Natural killer cell (primary cell): ENCODE results near the gene PDHB. TPM values are rescaled to one million over a fixed set of nuclear protein-coding genes. Genes with fewer than 3 reads are reported as not detected.

Experiments used
- ATAC-seq, 3 donors: fragments of 150-1000 bp in 2 of 3; fragments of 200-7000 bp in 1 of 3; cut with Tn5 transposase; 1 replicate in 1 of 3; 2 replicates in 2 of 3; pipeline ENCODE4 v1.10.0; 2021; ENCODE audit warnings: mild to moderate bottlenecking in 2 of 3, moderate library complexity in 2 of 3
- DNase-seq, 2 donors: peaks; one replicate each; pipeline versions ENCODE4 v3.0.0 to v3.0.0-alpha.2; 2013 to 2021; ENCODE audit warnings: mixed read lengths in 1 of 2
- H3K27ac ChIP-seq: one replicate; pipeline ENCODE4 v1.5.1; 2013; ENCODE audit warnings: mild to moderate bottlenecking, low read length
- H3K27me3 ChIP-seq: one replicate; pipeline ENCODE4 v1.6.1; 2013; ENCODE audit warnings: low read length; ENCODE audit not compliant: control insufficient read depth, insufficient read depth
- H3K36me3 ChIP-seq: one replicate; pipeline ENCODE4 v1.6.1; 2013; ENCODE audit warnings: low read length; ENCODE audit not compliant: control insufficient read depth, insufficient read depth
- H3K4me1 ChIP-seq: one replicate; pipeline ENCODE4 v1.6.1; 2013; ENCODE audit warnings: low read length; ENCODE audit not compliant: control insufficient read depth, insufficient read depth
- H3K4me3 ChIP-seq: one replicate; pipeline ENCODE4 v1.5.1; 2013; ENCODE audit warnings: low read length
- H3K9me3 ChIP-seq: one replicate; pipeline ENCODE4 v1.6.1; 2013; ENCODE audit warnings: low read length; ENCODE audit not compliant: control insufficient read depth, insufficient read depth
- H3K27ac Mint-ChIP-seq, 2 donors: one replicate each; pipeline ENCODE4 v1.8.0; 2022; ENCODE audit warnings: mild to moderate bottlenecking in 2 of 2, mixed read lengths in 2 of 2, moderate library complexity in 1 of 2
- H3K27me3 Mint-ChIP-seq, 2 donors: one replicate each; pipeline ENCODE4 v1.8.0; 2022; ENCODE audit warnings: low read depth in 2 of 2, mixed read lengths in 2 of 2
- H3K36me3 Mint-ChIP-seq: one replicate; pipeline ENCODE4 v1.8.0; 2022; ENCODE audit warnings: mixed read lengths
- H3K4me1 Mint-ChIP-seq, 2 donors: one replicate each; pipeline ENCODE4 v1.8.0; 2022; ENCODE audit warnings: mixed read lengths in 2 of 2
- H3K4me3 Mint-ChIP-seq: one replicate; pipeline ENCODE4 v1.8.0; 2022; ENCODE audit warnings: mild to moderate bottlenecking, moderate library complexity, mixed read lengths
- H3K9me3 Mint-ChIP-seq, 2 donors: one replicate each; pipeline ENCODE4 v1.8.0; 2022; ENCODE audit warnings: mixed read lengths in 2 of 2
- WGBS: methylation state at CpG from one replicate; pipeline ENCODE4 v1.1.7; 2013; ENCODE audit warnings: missing lambda C conversion rate; ENCODE audit not compliant: insufficient coverage; 5-methylcytosine and 5-hydroxymethylcytosine counted together
- intact Hi-C: fragments of 100-400 bp; cut with micrococcal nuclease; formaldehyde crosslinking; loops from one replicate; pipeline ENCODE4 v1.14.2; 2022
- total RNA-seq, 4 donors: library from RNA; stranded (reverse); fragments of 120-200 nt in 1 of 4; gene quantifications; one replicate each; pipeline versions ENCODE4 v1.2.3 to v1.2.4, GENCODE V29; 2013 to 2022
- TF ChIP-seq, protein P1 (sequence below): fragments of 200-600 bp; IDR thresholded peaks from one replicate; pipeline ENCODE4 v1.8.0; 2022; ENCODE audit warnings: antibody characterized with exemption

The PDHB gene
- total RNA-seq, 3 donors from 2014 or later (not counting 1 experiment from before 2014, with no cell fraction given), result 33.7 to 52.4 (median 39.9) TPM

DNA sequence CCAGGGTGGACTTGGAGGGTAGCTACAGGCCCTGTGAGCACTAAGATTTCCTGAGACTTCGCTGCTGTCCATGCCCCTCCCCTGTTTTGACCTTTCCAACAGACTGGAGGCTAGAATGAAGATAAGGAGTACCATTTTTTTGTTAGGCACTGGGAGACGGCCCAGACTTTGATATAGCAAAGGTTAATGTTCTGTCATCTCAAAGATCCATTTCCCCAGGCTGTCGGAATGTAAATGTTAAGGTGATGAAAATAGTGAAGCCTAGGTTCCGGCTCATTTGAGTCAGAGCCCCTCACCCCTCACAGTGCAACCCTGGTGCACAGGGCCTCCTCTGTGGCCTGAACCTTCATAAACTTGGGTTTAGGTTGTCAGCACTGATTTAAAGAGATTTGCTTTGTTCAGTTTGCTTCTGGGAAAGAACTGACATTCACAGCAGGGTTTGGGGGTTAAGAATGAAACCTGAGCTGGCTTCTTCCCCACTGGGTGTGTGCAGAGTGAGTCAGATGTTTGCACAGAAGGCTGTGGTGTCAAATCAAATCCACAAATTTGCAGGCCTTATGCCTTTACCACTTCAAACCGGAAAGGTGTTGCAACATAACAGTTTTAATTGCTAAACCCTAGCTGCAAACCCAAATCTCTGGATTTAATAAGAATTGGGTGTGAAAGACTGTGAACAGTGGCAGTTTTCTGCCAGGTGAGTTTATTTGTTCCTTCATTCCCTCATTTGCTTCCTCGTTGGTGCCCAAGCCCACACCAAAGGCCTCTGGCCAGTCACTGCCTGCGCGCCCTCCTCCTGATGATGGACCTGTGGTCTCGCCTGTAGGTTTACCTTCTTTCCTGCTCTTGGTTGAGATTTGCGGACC, 37.6 kb upstream of the PDHB start:
- Histone ChIP-seq H3K4me3 (no peak overlapping the region), H3K36me3 (no peaks in the 10 kb centered on the region), H3K27ac (peak overlapping the region; percentile 59), H3K4me1 (peaks cover 37% of the 10 kb centered on the region), H3K9me3 (no peaks in the 10 kb centered on the region), H3K27me3 (no peaks in the 10 kb centered on the region)
- intact Hi-C loops, result loop anchor here (2.0 kb wide), 1 partner anchor 22 kb away; the partner anchor contains the start of gene KCTD6
- H3K4me1 Mint-ChIP-seq, result peaks cover 30 to 35% of the 10 kb centered on the region in 2 donors
- H3K36me3 Mint-ChIP-seq, result no peaks in the 10 kb centered on the region
- ATAC-seq (peak; percentile 90 to 98 (median 95)), DNase-seq (peak; percentile 28 to 64)
- peak overlapping the region; percentile 65 to 77 for H3K27ac Mint-ChIP-seq
- H3K9me3 Mint-ChIP-seq, result no peaks in the 10 kb centered on the region
- TF ChIP-seq, protein P1, sequence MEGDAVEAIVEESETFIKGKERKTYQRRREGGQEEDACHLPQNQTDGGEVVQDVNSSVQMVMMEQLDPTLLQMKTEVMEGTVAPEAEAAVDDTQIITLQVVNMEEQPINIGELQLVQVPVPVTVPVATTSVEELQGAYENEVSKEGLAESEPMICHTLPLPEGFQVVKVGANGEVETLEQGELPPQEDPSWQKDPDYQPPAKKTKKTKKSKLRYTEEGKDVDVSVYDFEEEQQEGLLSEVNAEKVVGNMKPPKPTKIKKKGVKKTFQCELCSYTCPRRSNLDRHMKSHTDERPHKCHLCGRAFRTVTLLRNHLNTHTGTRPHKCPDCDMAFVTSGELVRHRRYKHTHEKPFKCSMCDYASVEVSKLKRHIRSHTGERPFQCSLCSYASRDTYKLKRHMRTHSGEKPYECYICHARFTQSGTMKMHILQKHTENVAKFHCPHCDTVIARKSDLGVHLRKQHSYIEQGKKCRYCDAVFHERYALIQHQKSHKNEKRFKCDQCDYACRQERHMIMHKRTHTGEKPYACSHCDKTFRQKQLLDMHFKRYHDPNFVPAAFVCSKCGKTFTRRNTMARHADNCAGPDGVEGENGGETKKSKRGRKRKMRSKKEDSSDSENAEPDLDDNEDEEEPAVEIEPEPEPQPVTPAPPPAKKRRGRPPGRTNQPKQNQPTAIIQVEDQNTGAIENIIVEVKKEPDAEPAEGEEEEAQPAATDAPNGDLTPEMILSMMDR, result no peak
- H3K27me3 Mint-ChIP-seq, result peaks cover 0 to 3% of the 10 kb centered on the region in 2 donors
- WGBS, result 32% methylated on average over 10 of the region's 10 CpGs
- peak overlapping the region; percentile 62 for H3K4me3 Mint-ChIP-seq

DNA sequence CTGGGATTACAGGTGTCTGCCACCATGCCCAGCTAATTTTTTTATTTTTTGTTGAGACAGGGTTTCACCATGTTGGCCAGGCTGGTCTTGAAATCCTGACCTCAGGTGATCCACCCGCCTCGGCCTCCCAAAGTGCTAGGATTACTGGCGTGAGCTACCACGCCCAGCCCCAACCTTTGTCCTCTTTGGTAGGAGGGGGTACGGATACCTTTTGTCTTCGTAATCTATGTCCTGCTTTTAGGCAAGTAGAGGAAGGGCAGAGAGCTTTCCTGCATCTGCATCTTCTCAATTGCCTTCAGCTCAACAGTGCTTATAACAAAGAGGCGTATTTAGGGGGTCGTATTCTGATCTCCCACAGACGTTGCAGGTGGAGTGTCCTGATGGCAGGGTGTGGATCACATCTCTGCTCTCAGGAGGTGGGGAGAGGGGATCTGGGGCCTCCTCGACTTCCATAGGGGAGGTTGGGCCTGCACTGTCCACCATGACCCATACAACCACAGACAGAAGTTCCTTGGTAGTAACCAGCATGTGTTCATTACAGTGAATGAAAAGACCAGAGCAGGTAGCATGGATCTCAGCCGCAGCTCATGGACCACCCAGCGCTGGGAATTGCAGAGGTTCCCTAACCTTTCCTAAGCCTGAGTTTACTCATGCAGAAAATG, 36.9 kb upstream of the PDHB start:
- Mint-ChIP-seq H3K9me3 (no peaks in the 10 kb centered on the region), H3K27me3 (peaks cover 0 to 3% of the 10 kb centered on the region in 2 donors), H3K36me3 (no peaks in the 10 kb centered on the region), H3K27ac (peak overlapping the region; percentile 65 to 77), H3K4me3 (peak overlapping the region; percentile 62), H3K4me1 (peaks cover 30 to 35% of the 10 kb centered on the region in 2 donors)
- no peaks in the 10 kb centered on the region for H3K36me3 ChIP-seq
- peaks cover 37% of the 10 kb centered on the region for H3K4me1 ChIP-seq
- intact Hi-C loops, result loop anchor here (2.0 kb wide), 1 partner anchor 22 kb away; the partner anchor contains the start of gene KCTD6
- H3K9me3 ChIP-seq, result no peaks in the 10 kb centered on the region
- no peaks in the 10 kb centered on the region for H3K27me3 ChIP-seq
- no peak overlapping the region for H3K4me3 ChIP-seq
- TF ChIP-seq, protein P1, result no peak
- ATAC-seq (no peak), DNase-seq (no peak)
- 96% methylated on average over 12 of the region's 12 CpGs for WGBS
- peak overlapping the region; percentile 59 for H3K27ac ChIP-seq

DNA sequence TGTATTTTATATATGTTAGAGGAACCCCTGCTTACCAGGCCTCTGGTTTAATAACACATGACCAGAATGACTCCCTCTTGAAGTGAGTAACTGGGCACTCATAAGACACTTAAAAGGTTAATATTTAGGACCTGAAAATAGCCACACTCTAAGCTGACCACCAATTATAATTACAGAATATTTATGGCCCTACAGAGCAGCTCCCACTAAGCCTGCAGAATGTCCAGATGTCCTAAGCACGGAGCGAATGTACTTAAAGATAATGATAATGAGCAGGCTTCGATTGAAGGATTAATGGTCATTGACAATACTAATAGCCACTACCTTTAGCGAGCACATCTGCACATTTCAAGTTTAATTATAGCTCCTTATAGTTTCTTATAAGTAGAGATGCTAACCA, 35.5 kb upstream of the PDHB start:
- Mint-ChIP-seq H3K27me3 (no peaks in the 10 kb centered on the region), H3K27ac (no peak overlapping the region)
- no peaks in the 10 kb centered on the region for H3K27me3 ChIP-seq

More for the DNA sequence above, 35.5 kb upstream of the PDHB start:
- TF ChIP-seq, protein P1, result no peak
- Histone ChIP-seq H3K27ac (no peak overlapping the region), H3K36me3 (no peaks in the 10 kb centered on the region), H3K4me1 (peaks cover 39% of the 10 kb centered on the region), H3K9me3 (no peaks in the 10 kb centered on the region), H3K4me3 (no peak overlapping the region)
- 100% methylated on average over 3 of the region's 4 CpGs for WGBS
- peaks cover 25 to 30% of the 10 kb centered on the region in 2 donors for H3K4me1 Mint-ChIP-seq
- H3K9me3 Mint-ChIP-seq, result no peaks in the 10 kb centered on the region
- H3K4me3 Mint-ChIP-seq, result no peak overlapping the region
- no peaks in the 10 kb centered on the region for H3K36me3 Mint-ChIP-seq
- ATAC-seq (no peak), DNase-seq (no peak)
- intact Hi-C loops, result no loop called here
